Effector memory CD4-positive, alpha-beta T cell (primary cell): ENCODE data around the gene NEDD4L.

ENCODE experiments used
- DNase-seq, 3 donors: peaks; one replicate each; pipeline ENCODE4 v3.0.0-alpha.2; 2020
- H3K27ac ChIP-seq: 2 replicates; pipeline ENCODE4 v1.7.0; 2013; ENCODE audit warnings: mild to moderate bottlenecking, low read length, moderate library complexity; ENCODE audit not compliant: insufficient read depth, poor library complexity, severe bottlenecking
- H3K27me3 ChIP-seq: replicated peaks from 2 replicates; pipeline ENCODE4 v1.7.0; 2013; ENCODE audit warnings: mild to moderate bottlenecking, low read length; ENCODE audit not compliant: insufficient read depth, control insufficient read depth, poor library complexity, severe bottlenecking
- H3K36me3 ChIP-seq: 2 replicates; pipeline ENCODE4 v1.7.0; 2013; ENCODE audit warnings: mild to moderate bottlenecking, low read length, moderate library complexity; ENCODE audit not compliant: control insufficient read depth, insufficient read depth
- H3K4me1 ChIP-seq: 2 replicates; pipeline ENCODE4 v1.7.0; 2013; ENCODE audit warnings: low read length, mild to moderate bottlenecking; ENCODE audit not compliant: control insufficient read depth, insufficient read depth, poor library complexity, severe bottlenecking
- H3K4me3 ChIP-seq: 2 replicates; pipeline ENCODE4 v1.7.0; 2013; ENCODE audit warnings: low read length, low read depth, mild to moderate bottlenecking; ENCODE audit not compliant: insufficient read depth, poor library complexity, severe bottlenecking
- H3K9me3 ChIP-seq: 2 replicates; pipeline ENCODE4 v1.7.0; 2013; ENCODE audit warnings: mild to moderate bottlenecking, low read length, moderate library complexity; ENCODE audit not compliant: control insufficient read depth

Gene NEDD4L

DNA sequence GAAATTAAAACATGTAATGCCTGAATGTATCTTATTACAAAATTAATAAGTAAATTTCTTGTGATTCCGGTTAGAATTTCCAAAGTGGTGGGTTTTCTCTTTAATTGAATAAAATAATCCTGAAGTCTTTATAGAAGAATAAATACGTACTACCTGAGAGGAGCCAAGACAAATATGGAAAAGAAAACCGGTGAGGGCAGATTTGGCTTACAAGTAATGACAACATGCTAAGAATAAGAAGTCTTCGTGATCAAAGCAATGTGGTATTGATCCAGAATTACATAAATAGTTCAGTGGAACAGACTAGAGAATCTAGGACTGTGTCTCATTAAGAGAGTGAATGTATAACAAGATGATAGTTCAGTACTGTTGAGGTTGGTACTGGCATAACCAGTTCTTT is 167.5 kb downstream of the NEDD4L start:
- Histone ChIP-seq H3K4me1 (peaks cover 2% of the 10 kb centered on the region), H3K9me3 (no peaks in the 10 kb centered on the region), H3K27ac (no peak overlapping the region), H3K36me3 (no peaks in the 10 kb centered on the region), H3K27me3 (no peaks in the 10 kb centered on the region), H3K4me3 (no peak overlapping the region)
- no peak for DNase-seq

DNA sequence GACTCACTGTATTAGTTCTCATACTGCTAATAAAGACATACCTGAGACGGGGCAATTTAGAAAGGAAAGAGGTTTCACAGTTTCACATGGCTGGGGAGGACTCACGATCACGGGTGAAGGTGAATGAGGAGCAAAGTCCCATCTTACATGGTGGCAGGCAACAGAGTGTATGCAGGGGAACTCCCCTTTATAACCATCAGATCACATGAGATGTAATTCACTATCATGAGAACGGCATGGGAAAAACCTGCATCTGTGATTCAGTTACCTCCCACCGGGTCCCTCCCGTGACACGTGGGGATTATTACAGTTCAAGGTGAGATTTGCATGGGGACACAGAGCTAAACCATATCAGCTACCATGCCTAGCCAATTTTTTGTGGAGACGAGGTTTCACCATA is 168.2 kb downstream of the NEDD4L start:
- Histone ChIP-seq H3K36me3 (no peaks in the 10 kb centered on the region), H3K4me3 (no peak overlapping the region), H3K9me3 (no peaks in the 10 kb centered on the region), H3K4me1 (peaks cover 2% of the 10 kb centered on the region), H3K27ac (no peak overlapping the region), H3K27me3 (no peaks in the 10 kb centered on the region)
- no peak for DNase-seq

DNA sequence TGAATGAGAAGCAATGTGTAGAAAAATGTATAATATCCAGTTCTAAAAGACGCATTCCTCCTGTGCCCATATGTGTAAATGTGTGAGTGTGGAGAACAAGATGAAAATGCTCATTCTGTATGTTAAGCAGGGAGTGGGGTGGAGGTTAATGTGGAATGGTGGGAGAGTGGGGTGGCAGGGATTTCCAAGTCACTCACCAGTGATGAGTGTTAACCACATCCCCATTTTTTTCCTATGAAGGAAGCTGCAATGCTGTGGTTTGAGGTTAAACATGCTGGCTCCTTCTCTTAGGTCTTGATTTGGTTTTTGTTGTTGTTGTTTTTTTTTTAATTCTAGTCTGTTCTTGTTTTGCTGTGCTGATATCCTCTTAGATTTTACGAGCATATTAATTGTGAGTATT is 169.4 kb downstream of the NEDD4L start:
- H3K36me3 ChIP-seq = no peaks in the 10 kb centered on the region
- DNase-seq = no peak
- H3K9me3 ChIP-seq = no peaks in the 10 kb centered on the region
- no peaks in the 10 kb centered on the region for H3K27me3 ChIP-seq
- peaks cover 2% of the 10 kb centered on the region for H3K4me1 ChIP-seq
- no peak overlapping the region for H3K27ac ChIP-seq
- no peak overlapping the region for H3K4me3 ChIP-seq

GRCh38 chr18:58215011-58215410 is 171.0 kb downstream of the NEDD4L start:
- no peak for DNase-seq
- H3K36me3 ChIP-seq = no peaks in the 10 kb centered on the region
- no peaks in the 10 kb centered on the region for H3K9me3 ChIP-seq
- H3K27ac ChIP-seq = no peak overlapping the region
- peaks cover 2% of the 10 kb centered on the region for H3K4me1 ChIP-seq
- H3K4me3 ChIP-seq = no peak overlapping the region
- no peaks in the 10 kb centered on the region for H3K27me3 ChIP-seq

GRCh38 chr18:58216071-58216481 is 172.1 kb downstream of the NEDD4L start:
- H3K4me1 ChIP-seq = peaks cover 2% of the 10 kb centered on the region
- H3K27ac ChIP-seq = no peak overlapping the region
- no peak overlapping the region for H3K4me3 ChIP-seq
- DNase-seq = no peak
- no peaks in the 10 kb centered on the region for H3K36me3 ChIP-seq
- H3K27me3 ChIP-seq = no peaks in the 10 kb centered on the region
- no peaks in the 10 kb centered on the region for H3K9me3 ChIP-seq

DNA sequence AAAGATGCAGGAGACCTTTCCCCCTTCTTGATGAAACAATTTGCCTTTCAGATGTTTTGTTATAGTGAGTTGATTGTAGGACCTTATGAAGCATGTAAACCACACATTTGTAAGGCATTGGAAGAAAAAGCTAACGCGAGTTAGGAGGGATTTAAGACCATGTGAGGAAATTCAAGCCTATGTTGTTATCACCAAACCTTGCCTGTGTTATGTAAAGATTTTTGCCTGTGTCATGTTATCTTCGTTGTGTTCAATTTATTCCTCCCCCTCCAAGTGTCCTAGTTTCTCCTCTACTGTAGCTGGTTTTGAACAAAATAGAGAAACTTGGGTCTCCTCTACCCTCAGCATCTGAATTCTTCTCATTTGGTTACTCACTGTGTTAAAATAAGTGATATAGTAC is 173.0 kb downstream of the NEDD4L start:
- DNase-seq = no peak
- no peaks in the 10 kb centered on the region for H3K9me3 ChIP-seq
- H3K4me1 ChIP-seq = peaks cover 2% of the 10 kb centered on the region
- no peak overlapping the region for H3K27ac ChIP-seq
- no peak overlapping the region for H3K4me3 ChIP-seq
- H3K27me3 ChIP-seq = no peaks in the 10 kb centered on the region
- no peaks in the 10 kb centered on the region for H3K36me3 ChIP-seq

- Histone ChIP-seq H3K27me3 (no peaks in the 10 kb centered on the region), H3K27ac (no peak overlapping the region)
- DNase-seq = no peak
These were observed 174.1 kb downstream of the NEDD4L start for GRCh38 chr18:58218117-58218516.

DNA sequence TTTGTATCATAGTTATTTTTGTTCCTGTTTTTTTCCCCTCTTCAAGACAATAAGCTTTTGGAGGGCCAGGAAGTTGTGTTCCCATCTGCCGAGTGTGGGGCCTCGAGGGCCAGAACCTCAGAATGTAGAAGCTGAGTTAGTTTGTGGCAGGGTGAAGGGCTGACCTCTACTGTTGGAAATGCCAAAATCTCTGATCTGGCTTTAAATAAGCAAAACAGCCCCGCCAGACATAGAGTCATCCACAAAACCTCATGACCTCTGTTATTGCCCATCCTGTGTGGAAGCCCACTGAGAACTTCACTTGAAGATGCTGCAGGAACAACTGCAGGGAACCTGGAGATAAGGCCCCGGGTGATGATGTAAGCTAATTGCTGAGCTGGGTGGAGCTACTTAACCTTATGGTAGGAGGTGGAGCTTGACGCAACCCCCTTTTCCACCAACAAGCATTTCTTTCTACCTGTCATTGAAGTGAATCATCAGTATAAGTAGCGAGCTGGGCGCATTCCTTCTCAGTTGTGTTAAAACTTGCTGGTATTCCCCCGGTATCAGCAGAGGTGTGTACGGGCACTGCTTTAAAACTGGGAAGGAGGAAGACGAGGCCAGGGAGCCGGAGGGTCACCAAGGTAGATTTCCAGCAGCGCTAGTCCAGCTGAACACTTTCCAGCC is 177.2 kb downstream of the NEDD4L start:
- no peak overlapping the region for H3K4me3 ChIP-seq
- H3K27me3 ChIP-seq = no peaks in the 10 kb centered on the region
- DNase-seq = no peak
- H3K36me3 ChIP-seq = no peaks in the 10 kb centered on the region
- H3K27ac ChIP-seq = no peak overlapping the region
- no peaks in the 10 kb centered on the region for H3K9me3 ChIP-seq
- no peaks in the 10 kb centered on the region for H3K4me1 ChIP-seq

More at GRCh38 chr18:58218117-58218516, 174.1 kb downstream of the NEDD4L start:
- H3K9me3 ChIP-seq = no peaks in the 10 kb centered on the region
- H3K4me3 ChIP-seq = no peak overlapping the region
- peaks cover 2% of the 10 kb centered on the region for H3K4me1 ChIP-seq
- H3K36me3 ChIP-seq = no peaks in the 10 kb centered on the region

DNA sequence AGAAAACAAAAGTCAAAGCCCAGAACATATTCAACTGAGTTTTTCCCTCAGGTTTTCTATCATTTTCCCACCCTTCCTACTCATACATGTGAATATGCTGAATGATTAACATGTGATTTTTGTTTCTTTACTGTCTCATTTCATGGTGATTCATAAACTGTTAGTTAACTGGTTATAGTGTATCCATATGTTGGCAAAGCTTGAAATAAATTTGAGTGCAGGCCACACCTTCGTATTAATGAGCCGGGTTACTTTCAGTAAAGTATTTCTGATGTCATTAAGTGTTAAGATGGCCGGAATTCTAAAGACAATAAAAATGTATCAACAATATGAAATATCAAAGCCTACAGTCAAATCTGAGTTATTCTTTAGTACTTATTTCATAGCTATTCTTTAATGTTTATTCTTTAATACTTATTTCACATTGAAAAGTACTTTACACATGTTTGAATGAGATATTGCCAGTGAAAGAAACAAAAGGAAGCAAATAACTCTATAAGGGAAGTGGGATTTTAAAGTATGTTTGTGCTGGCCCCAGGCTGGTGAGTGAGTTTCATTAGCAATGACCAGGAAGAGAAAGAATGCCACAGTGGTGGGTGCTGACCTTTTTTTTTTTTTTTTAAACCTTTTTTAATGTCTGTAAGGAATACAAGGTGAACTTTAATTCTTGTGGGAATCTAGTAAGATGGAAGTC is 178.6 kb downstream of the NEDD4L start:
- Histone ChIP-seq H3K36me3 (no peaks in the 10 kb centered on the region), H3K27ac (no peak overlapping the region), H3K4me1 (no peaks in the 10 kb centered on the region), H3K9me3 (no peaks in the 10 kb centered on the region), H3K27me3 (no peaks in the 10 kb centered on the region), H3K4me3 (no peak overlapping the region)
- no peak for DNase-seq

DNA sequence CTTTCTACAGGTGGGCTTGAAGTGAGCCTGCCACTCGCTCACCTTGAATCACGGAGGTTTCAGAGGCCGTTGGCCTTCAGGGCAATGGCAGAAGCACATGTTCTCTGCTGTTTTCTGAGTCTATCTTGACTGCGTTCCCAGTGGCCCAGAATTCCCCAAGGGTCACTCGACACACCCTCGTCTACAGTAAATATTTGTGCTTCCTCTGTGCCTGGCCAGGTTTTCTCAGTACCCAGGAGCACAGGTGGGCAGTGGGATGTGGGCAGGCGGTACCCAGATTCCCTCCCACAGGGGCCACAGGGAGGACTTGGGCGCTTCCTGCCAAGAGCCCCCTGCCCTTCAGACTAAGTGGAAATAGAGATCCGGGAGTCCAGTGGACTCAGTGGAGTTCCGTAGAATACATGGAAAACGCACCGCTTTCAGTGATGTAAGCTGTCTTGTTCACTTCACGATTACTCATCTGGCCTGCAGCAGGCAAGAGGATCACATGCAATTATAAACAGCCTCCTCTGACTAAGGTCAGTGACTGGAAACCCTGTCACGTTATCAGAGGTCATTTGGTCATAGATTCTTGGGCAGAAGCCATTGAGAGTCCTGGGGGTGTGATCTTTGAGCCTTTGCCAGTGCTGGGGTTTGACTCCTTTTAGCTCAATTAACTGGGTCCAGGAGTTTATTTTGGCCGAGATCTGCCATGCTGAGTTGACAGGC is 179.8 kb downstream of the NEDD4L start:
- no peak for DNase-seq
- no peak overlapping the region for H3K27ac ChIP-seq
- no peaks in the 10 kb centered on the region for H3K4me1 ChIP-seq
- no peaks in the 10 kb centered on the region for H3K36me3 ChIP-seq
- H3K9me3 ChIP-seq = no peaks in the 10 kb centered on the region
- no peak overlapping the region for H3K4me3 ChIP-seq
- H3K27me3 ChIP-seq = no peaks in the 10 kb centered on the region
